Endothelial cell of umbilical vein (primary cell): ENCODE measurements around the gene FGF16.

Experiments
- EZH2 ChIP-seq: IDR thresholded peaks from 2 replicates; pipeline ENCODE4 v1.6.1; 2012; ENCODE audit warnings: borderline replicate concordance, low read depth, mild to moderate bottlenecking, moderate library complexity, low read length, inconsistent platforms; ENCODE audit not compliant: severe bottlenecking
- MYC ChIP-seq: IDR thresholded peaks from one replicate; pipeline ENCODE4 v1.6.1; 2011; ENCODE audit warnings: mild to moderate bottlenecking, low read depth, low read length
- POLR2A ChIP-seq: IDR thresholded peaks from 2 replicates; pipeline ENCODE4 v1.6.1; 2012; ENCODE audit warnings: low read depth, mild to moderate bottlenecking, control low read depth, low read length
- POLR2AphosphoS5 ChIP-seq: IDR thresholded peaks from 2 replicates; pipeline ENCODE4 v1.6.1; 2012; ENCODE audit warnings: low read depth, mild to moderate bottlenecking, control low read depth, low read length, moderate library complexity; ENCODE audit not compliant: insufficient read depth
- TF ChIP-seq, protein P1 (sequence below), 2 donors: IDR thresholded peaks; 1 replicate in 1 of 2; 2 replicates in 1 of 2; pipeline ENCODE4 v1.5.1; 2011; ENCODE audit warnings: low read length in 2 of 2, mild to moderate bottlenecking in 2 of 2, moderate library complexity in 2 of 2, control low read depth in 1 of 2, inconsistent platforms in 1 of 2, low read depth in 1 of 2; ENCODE audit not compliant: insufficient read depth in 1 of 2; ENCODE audit errors: extremely low read depth in 1 of 2
- TF ChIP-seq, protein P2 (sequence below): IDR thresholded peaks from 2 replicates; pipeline ENCODE4 v1.6.1; 2011; ENCODE audit not compliant: insufficient read depth, insufficient read length

DNA sequence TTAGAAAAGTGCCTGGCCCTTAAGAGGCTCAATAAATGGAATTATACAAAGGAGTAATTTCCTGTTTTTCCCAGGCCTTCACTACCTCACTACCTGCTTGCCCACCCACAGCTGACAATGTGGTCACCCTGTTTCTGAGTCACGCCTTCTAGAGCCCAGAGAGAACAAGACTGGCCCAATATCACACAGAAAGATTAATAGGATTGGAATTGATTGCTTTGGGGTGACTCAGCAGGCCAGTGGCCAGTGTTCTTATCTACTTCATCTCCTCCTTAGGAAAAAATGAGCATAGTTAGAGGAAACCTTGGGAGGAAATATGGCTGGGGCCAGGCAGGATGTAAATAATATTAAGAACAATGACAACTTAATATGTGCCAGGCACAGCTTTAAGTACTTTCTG is 4.5 kb upstream of the FGF16 start:
- TF ChIP-seq, protein P1, sequence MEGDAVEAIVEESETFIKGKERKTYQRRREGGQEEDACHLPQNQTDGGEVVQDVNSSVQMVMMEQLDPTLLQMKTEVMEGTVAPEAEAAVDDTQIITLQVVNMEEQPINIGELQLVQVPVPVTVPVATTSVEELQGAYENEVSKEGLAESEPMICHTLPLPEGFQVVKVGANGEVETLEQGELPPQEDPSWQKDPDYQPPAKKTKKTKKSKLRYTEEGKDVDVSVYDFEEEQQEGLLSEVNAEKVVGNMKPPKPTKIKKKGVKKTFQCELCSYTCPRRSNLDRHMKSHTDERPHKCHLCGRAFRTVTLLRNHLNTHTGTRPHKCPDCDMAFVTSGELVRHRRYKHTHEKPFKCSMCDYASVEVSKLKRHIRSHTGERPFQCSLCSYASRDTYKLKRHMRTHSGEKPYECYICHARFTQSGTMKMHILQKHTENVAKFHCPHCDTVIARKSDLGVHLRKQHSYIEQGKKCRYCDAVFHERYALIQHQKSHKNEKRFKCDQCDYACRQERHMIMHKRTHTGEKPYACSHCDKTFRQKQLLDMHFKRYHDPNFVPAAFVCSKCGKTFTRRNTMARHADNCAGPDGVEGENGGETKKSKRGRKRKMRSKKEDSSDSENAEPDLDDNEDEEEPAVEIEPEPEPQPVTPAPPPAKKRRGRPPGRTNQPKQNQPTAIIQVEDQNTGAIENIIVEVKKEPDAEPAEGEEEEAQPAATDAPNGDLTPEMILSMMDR (IDR thresholded peaks at IDR 0.05; ENCODE audit: extremely low read depth in 1 of 2, insufficient read depth in 1 of 2, low read depth in 1 of 2, low read length in 2 of 2) = no peak
- TF ChIP-seq POLR2AphosphoS5 = peak; percentile 24
- no peak for TF ChIP-seq MYC
- TF ChIP-seq POLR2A = no peak
- TF ChIP-seq, protein P2, sequence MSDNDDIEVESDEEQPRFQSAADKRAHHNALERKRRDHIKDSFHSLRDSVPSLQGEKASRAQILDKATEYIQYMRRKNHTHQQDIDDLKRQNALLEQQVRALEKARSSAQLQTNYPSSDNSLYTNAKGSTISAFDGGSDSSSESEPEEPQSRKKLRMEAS = no peak
- no peak for TF ChIP-seq EZH2
